Hepatocyte (in vitro differentiated cells): ENCODE results near the gene C21orf91.

Source experiments
- CTCF ChIP-seq: fragments of 200-600 bp; sonication (generic); IDR thresholded peaks from 2 replicates; pipeline ENCODE4 v1.5.1; 2016; ENCODE audit warnings: antibody characterized with exemption, mild to moderate bottlenecking; ENCODE audit not compliant: poor library complexity
- EZH2 ChIP-seq: fragments of 200-600 bp; sonication (generic); IDR thresholded peaks from 2 replicates; pipeline ENCODE4 v1.6.1; 2016; ENCODE audit warnings: antibody characterized with exemption, mild to moderate bottlenecking, borderline replicate concordance
- EZH2phosphoT487 ChIP-seq: fragments of 200-600 bp; sonication (generic); IDR thresholded peaks from one replicate; pipeline ENCODE4 v1.6.1; 2018; ENCODE audit warnings: antibody characterized with exemption, mild to moderate bottlenecking, low read depth, moderate library complexity; ENCODE audit not compliant: unreplicated experiment, severe bottlenecking

GRCh38 chr21:17802572-17802971, 16.6 kb downstream of the C21orf91 start:
- TF ChIP-seq EZH2, result no peak
- no peak for TF ChIP-seq CTCF
- no peak for TF ChIP-seq EZH2phosphoT487
